Measurements from ENCODE around the gene MOCS3.

Gene MOCS3

GRCh38 chr20:50982363-50982762 is 23.7 kb downstream of the MOCS3 start:
- DNase-seq (ENCODE audit: low read depth): peak; percentile 21

- no peak for DNase-seq (ENCODE audit: low read depth)
Measured at GRCh38 chr20:50983321-50983720, 24.7 kb downstream of the MOCS3 start.

GRCh38 chr20:50987493-50988210 is 29.0 kb downstream of the MOCS3 start:
- DNase-seq (ENCODE audit: low read depth): peak; percentile 81

GRCh38 chr20:50991076-50991475 is 32.5 kb downstream of the MOCS3 start:
- no peak for DNase-seq (ENCODE audit: low read depth)

GRCh38 chr20:50992336-50992732 is 33.7 kb downstream of the MOCS3 start:
- DNase-seq (ENCODE audit: low read depth): no peak

- DNase-seq (ENCODE audit: low read depth): peak; percentile 88
Measured at GRCh38 chr20:50992733-50993457, 34.3 kb downstream of the MOCS3 start.

- DNase-seq (ENCODE audit: low read depth): no peak
Measured at GRCh38 chr20:50993876-50994275, 35.3 kb downstream of the MOCS3 start.

GRCh38 chr20:50995506-50995905 is 36.9 kb downstream of the MOCS3 start:
- DNase-seq (ENCODE audit: low read depth): peak; percentile 58

- peak; percentile 32 for DNase-seq (ENCODE audit: low read depth)
Measured at GRCh38 chr20:50996901-50997865, 38.6 kb downstream of the MOCS3 start.

GRCh38 chr20:50999355-50999754 is 40.7 kb downstream of the MOCS3 start:
- DNase-seq (ENCODE audit: low read depth): no peak

- no peak for DNase-seq (ENCODE audit: low read depth)
Measured at GRCh38 chr20:51001430-51002265, 43.0 kb downstream of the MOCS3 start.

- no peak for DNase-seq (ENCODE audit: low read depth)
Measured at GRCh38 chr20:51002633-51003032, 44.0 kb downstream of the MOCS3 start.

GRCh38 chr20:51003753-51004152 is 45.1 kb downstream of the MOCS3 start:
- no peak for DNase-seq (ENCODE audit: low read depth)

- DNase-seq (ENCODE audit: low read depth): no peak
Measured at GRCh38 chr20:51004305-51004727, 45.7 kb downstream of the MOCS3 start.

- no peak for DNase-seq (ENCODE audit: low read depth)
Measured at GRCh38 chr20:51004781-51005180, 46.2 kb downstream of the MOCS3 start.

- DNase-seq (ENCODE audit: low read depth): no peak
Measured at GRCh38 chr20:51005214-51005613, 46.6 kb downstream of the MOCS3 start.

GRCh38 chr20:51008718-51009117 is 50.1 kb downstream of the MOCS3 start:
- DNase-seq (ENCODE audit: low read depth): peak; percentile 39

- DNase-seq (ENCODE audit: low read depth): no peak
Measured at GRCh38 chr20:51009303-51010042, 50.9 kb downstream of the MOCS3 start.

GRCh38 chr20:51010043-51010365 is 51.4 kb downstream of the MOCS3 start:
- no peak for DNase-seq (ENCODE audit: low read depth)

- DNase-seq (ENCODE audit: low read depth): no peak
Measured at GRCh38 chr20:51010932-51011331, 52.3 kb downstream of the MOCS3 start.

GRCh38 chr20:51011479-51011878 is 52.9 kb downstream of the MOCS3 start:
- no peak for DNase-seq (ENCODE audit: low read depth)

All from amniotic epithelial cell (primary cell).